Smooth muscle cell (in vitro differentiated cells): ENCODE results near the gene GPR17. TPM values are rescaled to one million over a fixed set of nuclear protein-coding genes. Genes with fewer than 3 reads are reported as not detected.

Experiments used
- DNase-seq: peaks from one replicate; lab custom pipeline; 2025; ENCODE audit not compliant: unreplicated experiment; lab: John Stamatoyannopoulos, UW
- H2AFZ ChIP-seq: fragments of 200-600 bp; sonication (generic); 2 replicates; pipeline ENCODE4 v1.6.0; 2016; ENCODE audit warnings: antibody characterized with exemption, low read depth, mild to moderate bottlenecking
- H3F3A ChIP-seq: fragments of 200-600 bp; sonication (generic); 2 replicates; pipeline ENCODE4 v1.6.0; 2017; ENCODE audit warnings: antibody characterized with exemption, low read depth
- H3K27ac ChIP-seq: fragments of 200-600 bp; sonication (generic); 2 replicates; pipeline ENCODE4 v1.5.1; 2016; ENCODE audit warnings: low read depth, mild to moderate bottlenecking
- H3K27me3 ChIP-seq: fragments of 200-600 bp; sonication (generic); 2 replicates; pipeline ENCODE4 v1.6.1; 2016; ENCODE audit warnings: low read depth, mild to moderate bottlenecking
- H3K36me3 ChIP-seq: fragments of 200-600 bp; sonication (generic); 2 replicates; pipeline ENCODE4 v1.5.1; 2016; ENCODE audit warnings: low read depth
- H3K4me1 ChIP-seq: fragments of 200-600 bp; sonication (generic); 2 replicates; pipeline ENCODE4 v1.5.1; 2016; ENCODE audit warnings: low read depth
- H3K4me2 ChIP-seq: fragments of 200-600 bp; sonication (generic); 2 replicates; pipeline ENCODE4 v1.6.0; 2016; ENCODE audit warnings: mild to moderate bottlenecking
- H3K4me3 ChIP-seq: fragments of 200-600 bp; sonication (generic); 2 replicates; pipeline ENCODE4 v1.5.1; 2016; ENCODE audit warnings: mild to moderate bottlenecking
- H3K79me2 ChIP-seq: fragments of 200-600 bp; sonication (generic); 2 replicates; pipeline ENCODE4 v1.6.0; 2016; ENCODE audit warnings: low read depth, mild to moderate bottlenecking
- H3K9ac ChIP-seq: fragments of 200-600 bp; sonication (generic); 2 replicates; pipeline ENCODE4 v1.6.0; 2016; ENCODE audit warnings: low read depth
- H3K9me3 ChIP-seq: fragments of 200-600 bp; sonication (generic); replicated peaks from 2 replicates; pipeline ENCODE4 v1.5.1; 2016; ENCODE audit warnings: low read depth
- H4K20me1 ChIP-seq: fragments of 200-600 bp; sonication (generic); 2 replicates; pipeline ENCODE4 v1.6.0; 2016; ENCODE audit warnings: low read depth
- WGBS: methylation state at CpG from one replicate; pipeline ENCODE4 v1.1.7; 2016; ENCODE audit warnings: low lambda C conversion rate; 5-methylcytosine and 5-hydroxymethylcytosine counted together
- polyA plus RNA-seq: library from polyadenylated mRNA; unstranded; fragments of >200 nt; fragmentation: Nextera tagmentation; extraction: Ambion mirVana; gene quantifications from 2 replicates; pipeline ENCODE4 v1.2.1, GENCODE V29; 2016
- total RNA-seq: library from RNA; depleted of rRNA; stranded (reverse); fragments of >200 nt; gene quantifications from 2 replicates; pipeline ENCODE4 v1.2.3, GENCODE V29; 2014
- TF ChIP-seq, protein P1 (sequence below): fragments of 200-600 bp; sonication (generic); IDR thresholded peaks from 2 replicates; pipeline ENCODE4 v1.5.1; 2017; ENCODE audit warnings: borderline replicate concordance, mild to moderate bottlenecking, antibody characterized with exemption; ENCODE audit not compliant: insufficient read depth, poor library complexity, severe bottlenecking

Gene GPR17
- total and polyA plus RNA-seq, 2 experiments from 2014 or later, result not detected

DNA sequence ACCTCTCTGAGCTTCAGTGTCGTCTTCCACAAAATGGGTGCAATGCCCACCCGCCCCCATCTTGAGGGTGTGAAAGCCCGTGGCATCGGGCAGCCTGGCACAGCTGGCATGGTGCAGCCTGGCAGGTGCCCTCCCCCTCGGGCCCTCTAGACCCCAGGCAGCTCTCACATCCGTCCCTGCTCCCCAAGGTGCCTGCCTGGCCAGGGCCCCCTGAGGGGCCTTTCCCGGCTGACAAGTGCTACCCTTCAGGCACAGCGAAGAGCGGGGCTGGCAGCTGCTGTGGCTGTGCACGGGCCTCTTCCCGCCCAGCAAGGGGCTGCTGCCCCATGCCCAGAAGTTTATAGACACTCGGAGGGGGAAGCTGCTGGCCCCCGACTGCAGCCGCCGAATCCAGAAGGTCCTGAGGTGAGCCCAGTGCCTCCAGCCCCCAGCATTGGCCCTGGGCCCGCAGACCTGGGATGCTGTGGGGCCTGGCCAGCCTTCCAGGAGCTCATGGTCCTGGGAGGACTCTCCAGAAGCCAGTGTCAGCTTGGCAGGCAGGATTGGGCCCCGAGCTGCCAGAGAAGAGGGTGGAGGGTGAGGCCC lies 13.9 kb upstream of the GPR17 start:
- WGBS, result 96% methylated on average over 17 of the region's 17 CpGs
- no peak overlapping the region for H2AFZ ChIP-seq
- H3K4me1 ChIP-seq, result no peaks in the 10 kb centered on the region
- H3K4me2 ChIP-seq, result no peak overlapping the region
- H3K9me3 ChIP-seq, result no peaks in the 10 kb centered on the region
- no peak for DNase-seq
- H3K27me3 ChIP-seq, result no peaks in the 10 kb centered on the region
- no peaks in the 10 kb centered on the region for H4K20me1 ChIP-seq
- no peaks in the 10 kb centered on the region for H3F3A ChIP-seq
- no peak overlapping the region for H3K27ac ChIP-seq
- H3K79me2 ChIP-seq, result no peaks in the 10 kb centered on the region
- no peak overlapping the region for H3K9ac ChIP-seq
- H3K4me3 ChIP-seq, result no peak overlapping the region
- H3K36me3 ChIP-seq, result no peaks in the 10 kb centered on the region
- TF ChIP-seq, protein P1, sequence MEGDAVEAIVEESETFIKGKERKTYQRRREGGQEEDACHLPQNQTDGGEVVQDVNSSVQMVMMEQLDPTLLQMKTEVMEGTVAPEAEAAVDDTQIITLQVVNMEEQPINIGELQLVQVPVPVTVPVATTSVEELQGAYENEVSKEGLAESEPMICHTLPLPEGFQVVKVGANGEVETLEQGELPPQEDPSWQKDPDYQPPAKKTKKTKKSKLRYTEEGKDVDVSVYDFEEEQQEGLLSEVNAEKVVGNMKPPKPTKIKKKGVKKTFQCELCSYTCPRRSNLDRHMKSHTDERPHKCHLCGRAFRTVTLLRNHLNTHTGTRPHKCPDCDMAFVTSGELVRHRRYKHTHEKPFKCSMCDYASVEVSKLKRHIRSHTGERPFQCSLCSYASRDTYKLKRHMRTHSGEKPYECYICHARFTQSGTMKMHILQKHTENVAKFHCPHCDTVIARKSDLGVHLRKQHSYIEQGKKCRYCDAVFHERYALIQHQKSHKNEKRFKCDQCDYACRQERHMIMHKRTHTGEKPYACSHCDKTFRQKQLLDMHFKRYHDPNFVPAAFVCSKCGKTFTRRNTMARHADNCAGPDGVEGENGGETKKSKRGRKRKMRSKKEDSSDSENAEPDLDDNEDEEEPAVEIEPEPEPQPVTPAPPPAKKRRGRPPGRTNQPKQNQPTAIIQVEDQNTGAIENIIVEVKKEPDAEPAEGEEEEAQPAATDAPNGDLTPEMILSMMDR, result no peak

DNA sequence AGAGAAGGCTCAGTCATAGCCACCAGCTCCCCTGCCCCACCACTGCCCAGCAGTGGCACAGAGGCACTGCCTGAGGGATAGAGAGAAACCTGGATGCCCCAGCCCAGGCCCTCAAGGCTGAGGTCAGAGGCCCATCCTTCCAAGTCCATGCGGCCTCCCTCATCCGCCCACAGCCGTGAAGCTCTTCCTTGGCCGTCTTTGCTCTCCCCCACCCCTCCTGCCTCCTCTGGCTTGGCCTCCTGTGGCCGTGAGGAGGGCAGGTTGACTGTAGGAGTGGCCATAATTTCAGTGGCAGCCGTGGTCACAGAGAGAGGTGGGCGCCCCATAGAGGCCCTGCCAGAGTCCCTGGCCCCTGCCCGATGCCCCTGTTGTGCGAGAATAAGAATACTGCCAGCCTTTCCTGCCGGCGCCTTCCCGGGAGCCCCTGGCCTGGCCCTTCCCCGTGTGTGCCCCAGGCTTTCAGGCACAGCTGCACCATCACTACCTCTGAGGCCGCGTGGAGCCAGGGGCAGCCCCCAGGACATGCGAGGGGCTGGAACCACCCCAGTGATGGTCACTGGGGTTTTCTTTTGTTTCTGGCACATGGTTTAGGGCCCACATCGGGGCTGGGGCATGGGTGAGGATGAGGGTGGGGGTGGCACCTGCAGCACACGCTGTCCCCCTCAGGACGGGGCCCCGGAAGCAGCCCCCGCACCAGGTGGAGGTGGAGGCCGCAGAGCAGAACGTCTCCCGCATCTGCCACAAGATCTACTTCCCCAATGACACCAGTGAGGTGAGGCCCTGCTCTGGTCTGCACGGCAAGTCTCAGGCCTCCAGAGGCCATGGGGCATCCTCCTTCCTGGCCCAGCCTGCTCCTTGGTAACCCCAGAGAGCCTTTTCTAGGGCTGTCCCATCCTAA lies 13.1 kb upstream of the GPR17 start:
- Histone ChIP-seq H3K9me3 (no peaks in the 10 kb centered on the region), H2AFZ (no peak overlapping the region), H3K79me2 (no peaks in the 10 kb centered on the region), H3K4me1 (peaks cover 6% of the 10 kb centered on the region), H3F3A (no peaks in the 10 kb centered on the region), H3K27ac (no peak overlapping the region), H3K9ac (no peak overlapping the region), H3K4me3 (no peak overlapping the region), H3K36me3 (no peaks in the 10 kb centered on the region), H3K27me3 (no peaks in the 10 kb centered on the region), H4K20me1 (no peaks in the 10 kb centered on the region), H3K4me2 (no peak overlapping the region)
- TF ChIP-seq, protein P1, result no peak
- DNase-seq, result no peak
- 87% methylated on average over 23 of the region's 25 CpGs for WGBS

DNA sequence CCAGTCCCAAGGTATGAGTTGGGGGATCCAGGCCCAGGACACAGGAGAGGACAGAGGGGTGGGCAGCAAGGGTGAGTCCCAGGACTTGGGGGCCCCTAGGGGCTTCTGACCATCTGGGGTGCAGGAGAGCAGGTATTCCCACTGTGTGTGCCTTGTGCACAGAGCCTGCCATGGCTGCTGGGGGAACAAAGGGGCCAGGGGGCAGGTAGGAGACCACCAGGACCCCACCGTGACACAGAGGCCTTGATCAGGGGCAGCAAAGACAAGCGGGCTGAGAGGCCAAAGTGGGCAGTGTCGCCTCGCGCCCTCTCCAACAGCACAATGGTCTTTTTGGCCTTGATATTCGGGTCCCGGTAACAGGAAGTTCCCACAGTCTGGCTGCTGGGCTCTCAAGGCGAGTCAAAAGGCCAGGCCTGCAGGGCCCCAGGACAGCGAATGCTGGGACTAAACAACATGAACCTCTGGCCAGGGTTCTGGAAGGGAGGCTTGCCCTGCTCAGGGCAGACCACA lies 12.3 kb upstream of the GPR17 start:
- WGBS, result 88% methylated on average over 9 of the region's 9 CpGs
- Histone ChIP-seq H3K27ac (no peak overlapping the region), H3K9ac (no peak overlapping the region), H3F3A (no peaks in the 10 kb centered on the region), H3K9me3 (no peaks in the 10 kb centered on the region), H3K4me2 (no peak overlapping the region), H3K79me2 (no peaks in the 10 kb centered on the region), H4K20me1 (no peaks in the 10 kb centered on the region), H3K36me3 (no peaks in the 10 kb centered on the region), H2AFZ (no peak overlapping the region), H3K4me3 (no peak overlapping the region), H3K27me3 (no peaks in the 10 kb centered on the region), H3K4me1 (peaks cover 12% of the 10 kb centered on the region)
- no peak for DNase-seq
- TF ChIP-seq, protein P1, result no peak
